CD14-positive monocyte (primary cell): ENCODE results near the gene VTI1B. TPM values are rescaled to one million over a fixed set of nuclear protein-coding genes. Genes with fewer than 3 reads are reported as not detected.

ENCODE experiments used
- DNase-seq, 3 donors: peaks; one replicate each; pipeline ENCODE4 v3.0.0-alpha.2; 2011 to 2022
- H2AFZ ChIP-seq: 2 replicates; pipeline ENCODE4 v1.6.0; 2012; ENCODE audit warnings: mild to moderate bottlenecking, low read depth, low read length, inconsistent platforms; ENCODE audit not compliant: insufficient read depth, poor library complexity, severe bottlenecking
- H3K27ac ChIP-seq, 2 donors: 1 replicate in 1 of 2; 2 replicates in 1 of 2; pipeline ENCODE4 v1.5.1; 2012 to 2013; ENCODE audit warnings: low read length in 2 of 2, control low read depth in 1 of 2, inconsistent platforms in 1 of 2, low read depth in 1 of 2, mild to moderate bottlenecking in 1 of 2
- H3K27me3 ChIP-seq, 2 donors: one replicate each; pipeline versions ENCODE4 v1.6.0 to v1.6.1; 2011 to 2013; ENCODE audit warnings: low read length in 2 of 2; ENCODE audit not compliant: control insufficient read depth in 2 of 2, insufficient read depth in 2 of 2
- H3K36me3 ChIP-seq, 2 donors: replicated peaks in 1 of 2; 1 replicate in 1 of 2; 2 replicates in 1 of 2; pipeline versions ENCODE4 v1.5.1 to v1.6.1; 2012 to 2013; ENCODE audit warnings: low read length in 2 of 2, control low read depth in 1 of 2, inconsistent platforms in 1 of 2, mild to moderate bottlenecking in 1 of 2; ENCODE audit not compliant: insufficient read depth in 2 of 2, control insufficient read depth in 1 of 2
- H3K4me1 ChIP-seq, 2 donors: 1 replicate in 1 of 2; 2 replicates in 1 of 2; pipeline versions ENCODE4 v1.5.1 to v1.6.1; 2012 to 2013; ENCODE audit warnings: low read length in 2 of 2, control low read depth in 1 of 2, inconsistent platforms in 1 of 2, mild to moderate bottlenecking in 1 of 2, moderate library complexity in 1 of 2; ENCODE audit not compliant: insufficient read depth in 2 of 2, control insufficient read depth in 1 of 2
- H3K4me2 ChIP-seq: replicated peaks from 2 replicates; pipeline ENCODE3; 2012; ENCODE audit warnings: low read length, moderate library complexity, mild to moderate bottlenecking; ENCODE audit not compliant: poor library complexity, severe bottlenecking; ENCODE audit errors: extremely low read depth
- H3K4me3 ChIP-seq, 3 experiments: fragments of 200-600 bp in 1 of 3; sonication (generic) in 1 of 3; replicated peaks in 1 of 3; 1 replicate in 2 of 3; 2 replicates in 1 of 3; pipeline ENCODE4 v1.5.1; 2011 to 2013; ENCODE audit warnings: low read length in 3 of 3, mild to moderate bottlenecking in 3 of 3, control low read depth in 2 of 3, low read depth in 2 of 3, inconsistent platforms in 1 of 3, moderate library complexity in 1 of 3
- H3K79me2 ChIP-seq: 2 replicates; pipeline ENCODE4 v1.6.0; 2012; ENCODE audit warnings: mild to moderate bottlenecking, control low read depth, inconsistent platforms, low read length, moderate library complexity; ENCODE audit not compliant: insufficient read depth
- H3K9ac ChIP-seq: 2 replicates; pipeline ENCODE4 v1.6.0; 2017; ENCODE audit warnings: low read length, mild to moderate bottlenecking; ENCODE audit not compliant: insufficient read depth, poor library complexity, severe bottlenecking
- H3K9me3 ChIP-seq, 2 donors: replicated peaks in 1 of 2; 1 replicate in 1 of 2; 2 replicates in 1 of 2; pipeline versions ENCODE4 v1.5.1 to v1.6.1; 2012 to 2013; ENCODE audit warnings: low read length in 2 of 2, control low read depth in 1 of 2; ENCODE audit not compliant: control insufficient read depth in 1 of 2, insufficient read depth in 1 of 2
- H4K20me1 ChIP-seq: 2 replicates; pipeline ENCODE4 v1.6.0; 2012; ENCODE audit warnings: mild to moderate bottlenecking, low read length, control low read depth, moderate library complexity; ENCODE audit not compliant: insufficient read depth
- H3K27ac Mint-ChIP-seq, 7 donors: one replicate each; pipeline ENCODE4 v1.8.0; 2020; ENCODE audit warnings: mild to moderate bottlenecking in 7 of 7, mixed read lengths in 7 of 7, moderate library complexity in 6 of 7, inconsistent platforms in 2 of 7
- H3K27me3 Mint-ChIP-seq, 3 donors: one replicate each; pipeline ENCODE4 v1.8.0; 2021 to 2022; ENCODE audit warnings: low read depth in 3 of 3, mild to moderate bottlenecking in 3 of 3, mixed read lengths in 3 of 3, moderate library complexity in 3 of 3, inconsistent platforms in 1 of 3
- H3K36me3 Mint-ChIP-seq, 2 donors: one replicate each; pipeline ENCODE4 v1.8.0; 2020; ENCODE audit warnings: mixed read lengths in 2 of 2, inconsistent platforms in 1 of 2, mild to moderate bottlenecking in 1 of 2
- H3K4me1 Mint-ChIP-seq: one replicate; pipeline ENCODE4 v1.8.0; 2020; ENCODE audit warnings: mild to moderate bottlenecking, mixed read lengths
- H3K4me3 Mint-ChIP-seq, 2 donors: one replicate each; pipeline ENCODE4 v1.8.0; 2020; ENCODE audit warnings: mild to moderate bottlenecking in 2 of 2, mixed read lengths in 2 of 2, moderate library complexity in 1 of 2
- H3K9me3 Mint-ChIP-seq, 7 donors: one replicate each; pipeline ENCODE4 v1.8.0; 2020 to 2022; ENCODE audit warnings: mixed read lengths in 7 of 7, mild to moderate bottlenecking in 6 of 7, moderate library complexity in 6 of 7, inconsistent platforms in 2 of 7
- CTCF ChIP-seq: fragments of 200-600 bp; IDR thresholded peaks from one replicate; pipeline ENCODE4 v1.8.0; 2022; ENCODE audit warnings: antibody characterized with exemption, mild to moderate bottlenecking
- WGBS: methylation state at CpG from one replicate; pipeline ENCODE4 v1.1.5; 2013; ENCODE audit warnings: missing lambda C conversion rate; ENCODE audit not compliant: insufficient coverage; 5-methylcytosine and 5-hydroxymethylcytosine counted together
- intact Hi-C, 2 donors: fragments of 100-400 bp; cut with micrococcal nuclease; formaldehyde crosslinking; loops; one replicate each; pipeline versions ENCODE4 v1.15.0 to v1.15.1; 2023
- polyA plus RNA-seq, 3 donors: library from polyadenylated mRNA; depleted of rRNA in 1 of 3; unstranded in 2 of 3; stranded (reverse) in 1 of 3; fragments of 300-500 nt in 2 of 3; fragments of >200 nt in 1 of 3; fragmentation: Illumina TruSeq in 2 of 3; gene quantifications; 1 replicate in 2 of 3; 2 replicates in 1 of 3; pipeline ENCODE4 v1.2.3, GENCODE V29; 2012 to 2021

Gene VTI1B
- polyA plus RNA-seq, 3 donors: 31.3 to 84.7 (median 84.5) TPM

DNA sequence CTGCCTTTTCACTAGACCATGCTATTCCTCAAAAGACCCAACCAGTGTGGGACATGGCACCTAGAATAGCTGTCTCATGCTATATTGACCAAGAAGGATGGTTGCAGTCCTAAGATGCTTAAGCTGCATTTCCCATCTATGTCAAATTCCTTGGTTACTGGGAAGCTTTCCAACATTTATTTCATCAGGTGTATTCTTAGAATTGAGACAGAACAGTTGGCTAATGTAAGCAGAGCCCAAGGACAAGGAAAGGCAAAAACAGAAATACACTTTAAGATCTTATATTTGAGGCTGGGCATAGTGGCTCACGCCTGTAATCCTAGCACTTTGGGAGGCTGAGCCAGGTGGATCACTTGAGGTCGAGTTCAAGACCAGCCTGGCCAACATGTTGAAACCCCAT lies 30.0 kb downstream of the VTI1B start:
- TF ChIP-seq CTCF: no peak
- DNase-seq: no peak
- Histone ChIP-seq H3K4me3 (no peak overlapping the region), H3K4me1 (no peaks in the 10 kb centered on the region), H2AFZ (no peak overlapping the region), H4K20me1 (no peaks in the 10 kb centered on the region), H3K9ac (no peak overlapping the region), H3K4me2 (no peak overlapping the region), H3K9me3 (no peaks in the 10 kb centered on the region), H3K79me2 (no peaks in the 10 kb centered on the region), H3K36me3 (peaks cover 40 to 47% of the 10 kb centered on the region in 2 donors), H3K27ac (no peak overlapping the region), H3K27me3 (no peaks in the 10 kb centered on the region)
- Mint-ChIP-seq H3K4me1 (no peaks in the 10 kb centered on the region), H3K4me3 (no peak overlapping the region), H3K36me3 (peaks cover 41 to 42% of the 10 kb centered on the region in 2 donors), H3K27me3 (peaks cover 0 to 2% (median 0%) of the 10 kb centered on the region in 3 donors), H3K9me3 (no peaks in the 10 kb centered on the region), H3K27ac (no peak overlapping the region)
- intact Hi-C loops: no loop called here
- WGBS: 94% methylated on average over 2 of the region's 2 CpGs

DNA sequence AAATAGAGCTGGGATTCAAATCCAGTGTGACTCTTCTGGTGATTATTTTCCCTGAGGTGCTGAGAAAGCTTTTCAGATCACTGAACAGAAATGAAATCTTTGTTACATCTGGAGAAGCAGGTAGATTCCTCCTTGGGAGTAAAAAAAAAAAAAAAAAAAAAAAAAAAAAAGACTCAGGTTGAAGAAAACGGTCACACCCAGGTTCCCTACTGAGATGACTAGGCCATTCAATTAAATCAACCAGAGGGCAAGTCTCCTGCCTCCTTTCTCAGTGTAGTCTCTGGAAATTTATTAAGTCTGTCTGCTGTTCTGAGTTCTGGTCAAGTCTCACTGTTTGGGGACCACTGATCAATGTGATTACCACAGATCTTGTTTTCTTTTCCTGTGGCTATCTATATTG lies 30.7 kb downstream of the VTI1B start:
- Histone ChIP-seq H3K4me2 (no peak overlapping the region), H3K79me2 (no peaks in the 10 kb centered on the region), H3K36me3 (peaks cover 33 to 40% of the 10 kb centered on the region in 2 donors), H3K9ac (no peak overlapping the region), H3K27ac (no peak overlapping the region), H3K4me3 (no peak overlapping the region), H3K4me1 (no peaks in the 10 kb centered on the region), H4K20me1 (no peaks in the 10 kb centered on the region), H3K27me3 (no peaks in the 10 kb centered on the region), H2AFZ (no peak overlapping the region), H3K9me3 (no peaks in the 10 kb centered on the region)
- no CpG with 5 or more reads among the region's 1 CpG for WGBS
- Mint-ChIP-seq H3K9me3 (no peaks in the 10 kb centered on the region), H3K36me3 (peaks cover 34 to 36% of the 10 kb centered on the region in 2 donors), H3K4me3 (no peak overlapping the region), H3K27me3 (peaks cover 0 to 2% (median 0%) of the 10 kb centered on the region in 3 donors), H3K4me1 (no peaks in the 10 kb centered on the region), H3K27ac (no peak overlapping the region)
- intact Hi-C loops: no loop called here
- no peak for DNase-seq
- no peak for TF ChIP-seq CTCF
